Mesenchymal stem cell (in vitro differentiated cells and primary cell): ENCODE measurements around the gene SLC25A21.
A peak's percentile ranks its signal among the peaks of the same experiment; 100 is the strongest.

Source experiments
- DNase-seq: peaks from one replicate; pipeline ENCODE4 v3.0.0-alpha.2; 2013
- H2AFZ ChIP-seq: one replicate; pipeline ENCODE4 v1.6.1; 2013; ENCODE audit warnings: low read depth, mild to moderate bottlenecking, control low read depth, inconsistent platforms, low read length, moderate library complexity
- H2AK5ac ChIP-seq: 2 replicates; pipeline ENCODE4 v1.6.1; 2013; ENCODE audit warnings: low read length, moderate library complexity, mild to moderate bottlenecking, inconsistent platforms; ENCODE audit not compliant: severe bottlenecking
- H2BK120ac ChIP-seq: one replicate; pipeline ENCODE4 v1.6.1; 2013; ENCODE audit warnings: low read depth, mild to moderate bottlenecking, inconsistent platforms, low read length, moderate library complexity
- H2BK12ac ChIP-seq, 2 experiments: one replicate each; pipeline ENCODE4 v1.6.1; 2013; ENCODE audit warnings: inconsistent platforms in 2 of 2, low read length in 2 of 2, mild to moderate bottlenecking in 2 of 2, moderate library complexity in 2 of 2, control low read depth in 1 of 2
- H2BK15ac ChIP-seq: one replicate; pipeline ENCODE4 v1.6.1; 2013; ENCODE audit warnings: mild to moderate bottlenecking, low read depth, inconsistent platforms; ENCODE audit not compliant: poor library complexity, severe bottlenecking
- H2BK5ac ChIP-seq: 2 replicates; pipeline ENCODE4 v1.6.1; 2013; ENCODE audit warnings: low read depth, mild to moderate bottlenecking, low read length, control low read depth, inconsistent platforms; ENCODE audit not compliant: poor library complexity, severe bottlenecking
- H3K14ac ChIP-seq, 2 experiments: one replicate each; pipeline ENCODE4 v1.6.1; 2013; ENCODE audit warnings: inconsistent platforms in 2 of 2, low read length in 2 of 2, control low read depth in 1 of 2, mild to moderate bottlenecking in 1 of 2, moderate library complexity in 1 of 2
- H3K18ac ChIP-seq, 2 experiments: one replicate each; pipeline ENCODE4 v1.6.1; 2013; ENCODE audit warnings: inconsistent platforms in 2 of 2, low read length in 2 of 2, control low read depth in 1 of 2, low read depth in 1 of 2, mild to moderate bottlenecking in 1 of 2
- H3K23ac ChIP-seq, 2 experiments: one replicate each; pipeline ENCODE4 v1.6.1; 2013; ENCODE audit warnings: inconsistent platforms in 2 of 2, low read length in 2 of 2, mild to moderate bottlenecking in 2 of 2, moderate library complexity in 2 of 2, control low read depth in 1 of 2
- H3K27ac ChIP-seq: 2 replicates; pipeline ENCODE4 v1.5.1; 2013; ENCODE audit warnings: mild to moderate bottlenecking, moderate library complexity, low read length, control low read depth, inconsistent platforms; ENCODE audit not compliant: poor library complexity, severe bottlenecking
- H3K27me3 ChIP-seq, 2 experiments: 2 replicates each; pipeline versions ENCODE4 v1.6.1 to v1.7.0; 2013; ENCODE audit warnings: low read length in 2 of 2, mild to moderate bottlenecking in 2 of 2, moderate library complexity in 2 of 2, control low read depth in 1 of 2, inconsistent platforms in 1 of 2; ENCODE audit not compliant: control insufficient read depth in 1 of 2, insufficient read depth in 1 of 2
- H3K36me3 ChIP-seq, 2 experiments: 2 replicates each; pipeline versions ENCODE4 v1.6.1 to v1.7.0; 2013; ENCODE audit warnings: low read length in 2 of 2, control low read depth in 1 of 2, inconsistent platforms in 1 of 2, low read depth in 1 of 2, mild to moderate bottlenecking in 1 of 2; ENCODE audit not compliant: insufficient read depth in 2 of 2, control insufficient read depth in 1 of 2
- H3K4ac ChIP-seq, 2 experiments: one replicate each; pipeline ENCODE4 v1.6.1; 2013; ENCODE audit warnings: inconsistent platforms in 2 of 2, low read length in 2 of 2, mild to moderate bottlenecking in 2 of 2, moderate library complexity in 2 of 2, control low read depth in 1 of 2, low read depth in 1 of 2
- H3K4me1 ChIP-seq: 2 replicates; pipeline ENCODE4 v1.6.1; 2013; ENCODE audit warnings: low read depth, low read length, control low read depth; ENCODE audit not compliant: control insufficient read depth, insufficient read depth
- H3K4me2 ChIP-seq: 2 replicates; pipeline ENCODE4 v1.6.1; 2013; ENCODE audit warnings: low read length, mild to moderate bottlenecking, inconsistent platforms; ENCODE audit not compliant: poor library complexity, severe bottlenecking
- H3K4me3 ChIP-seq, 2 experiments: 2 replicates each; pipeline versions ENCODE4 v1.5.1 to v1.7.0; 2013; ENCODE audit warnings: low read length in 2 of 2, mild to moderate bottlenecking in 2 of 2, control low read depth in 1 of 2, low read depth in 1 of 2; ENCODE audit not compliant: insufficient read depth in 1 of 2
- H3K79me1 ChIP-seq: replicated peaks from 2 replicates; pipeline ENCODE4 v1.6.1; 2013; ENCODE audit warnings: mild to moderate bottlenecking, control low read depth, low read length, inconsistent platforms; ENCODE audit not compliant: poor library complexity, severe bottlenecking
- H3K9ac ChIP-seq: 2 replicates; pipeline ENCODE4 v1.7.0; 2013; ENCODE audit warnings: mild to moderate bottlenecking, low read length, moderate library complexity
- H3K9me3 ChIP-seq: 2 replicates; pipeline ENCODE4 v1.7.0; 2013; ENCODE audit warnings: mild to moderate bottlenecking, low read length; ENCODE audit not compliant: control insufficient read depth
- H4K8ac ChIP-seq: one replicate; pipeline ENCODE4 v1.6.1; 2013; ENCODE audit warnings: inconsistent platforms, mild to moderate bottlenecking, low read length, moderate library complexity
- H4K91ac ChIP-seq: one replicate; pipeline ENCODE4 v1.6.1; 2013; ENCODE audit warnings: mild to moderate bottlenecking, low read length, inconsistent platforms
- WGBS: methylation state at CpG from one replicate; pipeline ENCODE4 v1.1.7; 2013; ENCODE audit warnings: mixed read lengths; 5-methylcytosine and 5-hydroxymethylcytosine counted together

Gene SLC25A21

GRCh38 chr14:36666416-36667206, 505.8 kb downstream of the SLC25A21 start:
- Histone ChIP-seq H2BK15ac (peak overlapping the region; percentile 49), H3K4me3 (peak overlapping the region in 1 of 2 experiments; percentile 44), H3K14ac (no peak overlapping the region), H4K91ac (peak overlapping the region; percentile 0), H3K18ac (peak overlapping the region in 1 of 2 experiments; percentile 28), H4K8ac (no peak overlapping the region), H3K9ac (no peak overlapping the region), H3K4ac (peak overlapping the region in 1 of 2 experiments; percentile 26), H3K27me3 (peaks cover 0 to 61% of the 10 kb centered on the region in 2 experiments), H2BK120ac (peak overlapping the region; percentile 39), H2AFZ (no peak overlapping the region), H2BK5ac (no peak overlapping the region), H3K9me3 (no peaks in the 10 kb centered on the region), H3K23ac (peak overlapping the region in 1 of 2 experiments; percentile 42), H3K4me2 (peak overlapping the region; percentile 70), H3K4me1 (peaks cover 23% of the 10 kb centered on the region), H3K36me3 (peaks cover 0 to 9% of the 10 kb centered on the region in 2 experiments), H2BK12ac (no peak overlapping the region), H2AK5ac (no peak overlapping the region), H3K79me1 (peaks cover 9% of the 10 kb centered on the region), H3K27ac (peak overlapping the region; percentile 22)
- no peak for DNase-seq
- WGBS, result 4% methylated on average over 63 of the region's 68 CpGs

- Histone ChIP-seq H2AFZ (no peak overlapping the region), H4K91ac (no peak overlapping the region), H2BK5ac (no peak overlapping the region), H3K14ac (no peak overlapping the region), H3K79me1 (peaks cover 9% of the 10 kb centered on the region), H3K18ac (peak overlapping the region in 1 of 2 experiments; percentile 28), H3K4me3 (no peak overlapping the region), H3K9me3 (no peaks in the 10 kb centered on the region), H3K9ac (no peak overlapping the region), H3K4me1 (peaks cover 28% of the 10 kb centered on the region), H3K27ac (no peak overlapping the region), H3K36me3 (peaks cover 0 to 12% of the 10 kb centered on the region in 2 experiments), H2BK15ac (no peak overlapping the region), H3K23ac (peak overlapping the region in 1 of 2 experiments; percentile 42), H3K27me3 (peaks cover 5 to 67% of the 10 kb centered on the region in 2 experiments), H3K4ac (peak overlapping the region in 1 of 2 experiments; percentile 26), H4K8ac (no peak overlapping the region), H2BK120ac (no peak overlapping the region), H3K4me2 (peak overlapping the region; percentile 70), H2AK5ac (no peak overlapping the region), H2BK12ac (no peak overlapping the region)
- no peak for DNase-seq
- WGBS, result 21% methylated on average over 15 of the region's 18 CpGs
These were observed 506.5 kb downstream of the SLC25A21 start for GRCh38 chr14:36665887-36666415.

GRCh38 chr14:36664322-36665193, 507.8 kb downstream of the SLC25A21 start:
- Histone ChIP-seq H2BK120ac (no peak overlapping the region), H3K9me3 (no peaks in the 10 kb centered on the region), H3K27me3 (peaks cover 19 to 81% of the 10 kb centered on the region in 2 experiments), H3K4me3 (peak overlapping the region; percentile 44 to 77), H3K4me1 (peaks cover 31% of the 10 kb centered on the region), H4K91ac (no peak overlapping the region), H3K79me1 (peaks cover 9% of the 10 kb centered on the region), H2AFZ (no peak overlapping the region), H2AK5ac (no peak overlapping the region), H3K14ac (no peak overlapping the region), H3K36me3 (peaks cover 0 to 12% of the 10 kb centered on the region in 2 experiments), H2BK5ac (no peak overlapping the region), H3K27ac (peak overlapping the region; percentile 50), H2BK12ac (no peak overlapping the region), H3K9ac (peak overlapping the region; percentile 53), H3K4ac (no peak overlapping the region), H2BK15ac (no peak overlapping the region), H3K18ac (no peak overlapping the region), H3K4me2 (peak overlapping the region; percentile 80), H3K23ac (peak overlapping the region in 1 of 2 experiments; percentile 23), H4K8ac (no peak overlapping the region)
- 19% methylated on average over 7 of the region's 9 CpGs for WGBS
- no peak for DNase-seq
